HG02981 (cell line): Measurements from ENCODE around the gene ACMSD.
"Not testable (repeated sequence)": the region's sequence is repeated elsewhere in the genome, so short reads cannot be mapped to it uniquely, and the experiment has no call there.

ENCODE experiments used
- ATAC-seq: cut with Tn5 transposase; IDR thresholded peaks from one replicate; pipeline ENCODE4 v1.9.1; 2021; ENCODE audit warnings: mild to moderate bottlenecking, moderate library complexity; ENCODE audit not compliant: unreplicated experiment

Gene ACMSD

DNA sequence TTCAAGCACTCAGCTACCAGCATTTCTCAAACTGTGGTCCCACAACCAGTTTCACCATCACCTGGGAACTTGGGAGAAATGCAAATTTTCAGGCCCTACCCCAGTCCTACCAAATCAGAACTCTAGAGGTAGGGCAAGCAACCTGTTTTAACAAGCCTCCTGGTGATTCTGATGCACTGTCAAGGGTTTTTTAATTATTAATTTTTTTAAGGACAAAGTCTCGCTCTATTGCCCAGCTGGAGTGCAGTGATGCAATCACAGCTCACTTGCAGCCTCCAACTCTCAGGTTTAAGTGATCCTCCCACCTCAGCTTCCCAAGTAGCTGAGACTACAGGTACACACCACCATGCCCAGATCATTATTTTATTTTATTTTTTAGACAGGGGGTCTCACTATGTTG, 7.8 kb downstream of the ACMSD start:
- ATAC-seq: no peak

- not testable (repeated sequence) for ATAC-seq
These were observed 9.2 kb downstream of the ACMSD start for GRCh38 chr2:134847582-134847981.

- ATAC-seq: no peak
These were observed 14.1 kb downstream of the ACMSD start for GRCh38 chr2:134852518-134852917.

GRCh38 chr2:134855709-134856108, 17.3 kb downstream of the ACMSD start:
- ATAC-seq: no peak

GRCh38 chr2:134858245-134858644, 19.8 kb downstream of the ACMSD start:
- no peak for ATAC-seq

DNA sequence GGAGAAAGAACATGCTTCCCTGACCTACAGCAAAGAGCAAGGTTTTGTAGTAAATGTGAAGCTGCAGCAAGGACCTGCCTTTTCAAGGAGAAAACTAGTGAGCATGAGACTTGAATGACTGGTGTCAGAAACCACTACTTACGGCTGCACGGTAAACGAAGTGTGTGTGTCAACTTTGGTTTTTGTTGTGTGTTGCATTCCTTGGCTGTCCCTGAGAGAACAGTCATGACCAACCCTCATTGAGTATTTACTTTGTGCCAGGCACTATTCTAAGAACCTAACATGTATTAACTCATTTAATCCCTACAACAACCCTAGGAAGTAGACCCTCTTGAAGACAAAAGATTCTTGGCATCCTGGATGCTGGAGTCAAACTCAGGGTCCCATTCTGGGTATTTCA, 22.8 kb downstream of the ACMSD start:
- ATAC-seq: no peak

DNA sequence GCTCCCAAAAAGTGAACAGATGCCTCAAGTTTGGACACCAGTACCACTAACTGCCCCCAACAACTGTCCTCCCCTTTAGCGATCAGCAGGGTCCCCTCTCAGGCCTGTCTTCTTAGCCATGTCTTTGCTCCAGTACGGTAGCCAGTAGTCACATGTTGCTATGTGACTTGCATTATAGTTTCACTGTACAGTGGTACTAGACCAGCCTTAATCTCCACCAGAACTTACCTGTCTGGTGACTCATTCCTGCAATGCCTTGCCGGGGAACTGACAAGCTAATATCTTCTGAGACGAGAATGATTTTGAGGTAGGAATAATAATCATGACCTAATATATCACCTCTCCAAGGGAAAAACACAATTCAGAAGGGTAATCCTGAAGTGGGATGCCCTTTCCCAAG, 23.7 kb downstream of the ACMSD start:
- ATAC-seq: no peak

- ATAC-seq: no peak
These were observed 24.3 kb downstream of the ACMSD start for GRCh38 chr2:134862674-134863073.

DNA sequence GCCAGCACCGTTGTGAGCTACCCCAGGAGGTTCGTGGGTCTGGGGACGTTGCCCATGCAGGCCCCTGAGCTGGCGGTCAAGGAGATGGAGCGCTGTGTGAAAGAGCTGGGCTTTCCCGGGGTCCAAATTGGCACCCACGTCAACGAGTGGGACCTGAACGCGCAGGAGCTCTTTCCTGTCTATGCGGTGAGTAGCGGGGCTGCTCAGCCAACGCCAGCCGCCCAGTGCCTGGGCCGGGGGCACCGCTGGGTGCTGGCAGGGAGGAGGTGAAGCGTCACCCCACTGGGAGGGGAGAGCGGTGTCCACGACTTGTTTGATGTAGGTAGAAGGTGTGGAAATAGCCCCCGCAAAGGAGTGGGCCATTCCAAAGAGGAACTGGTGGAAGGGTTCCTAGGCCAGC, 25.0 kb downstream of the ACMSD start:
- no peak for ATAC-seq

DNA sequence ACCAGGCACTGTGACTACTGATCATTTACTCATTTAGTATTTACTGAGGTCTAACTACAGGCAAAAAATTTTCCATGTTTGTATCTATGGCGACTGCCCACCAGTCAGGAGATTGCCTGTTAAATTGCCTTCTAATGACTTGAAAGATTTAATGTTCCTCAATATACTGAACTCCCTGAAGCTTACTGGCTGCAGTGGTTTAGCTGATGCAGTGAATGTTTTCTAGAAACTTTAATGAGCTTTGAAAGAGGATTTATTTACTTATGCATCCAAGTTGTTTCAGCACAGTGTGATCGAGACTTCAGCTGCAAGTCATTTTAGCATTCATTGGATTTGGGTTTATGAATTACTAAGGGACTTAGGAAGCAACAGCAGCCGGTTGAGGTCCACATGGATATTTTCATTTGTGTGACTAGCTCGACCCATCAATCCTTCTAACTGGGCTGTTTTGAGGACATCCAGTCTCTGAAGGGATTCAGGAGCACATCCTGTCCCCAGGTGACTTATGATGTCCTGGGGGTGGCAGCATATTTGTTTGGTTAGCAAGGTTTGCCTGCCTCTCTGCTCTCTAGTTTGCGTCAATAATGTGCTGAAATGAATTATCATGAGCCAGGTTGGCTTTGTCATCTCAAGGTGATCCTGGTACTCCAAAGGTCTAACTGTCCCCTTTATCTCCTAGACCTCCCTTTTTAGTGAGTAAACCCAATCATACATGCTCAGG, 26.8 kb downstream of the ACMSD start:
- no peak for ATAC-seq

DNA sequence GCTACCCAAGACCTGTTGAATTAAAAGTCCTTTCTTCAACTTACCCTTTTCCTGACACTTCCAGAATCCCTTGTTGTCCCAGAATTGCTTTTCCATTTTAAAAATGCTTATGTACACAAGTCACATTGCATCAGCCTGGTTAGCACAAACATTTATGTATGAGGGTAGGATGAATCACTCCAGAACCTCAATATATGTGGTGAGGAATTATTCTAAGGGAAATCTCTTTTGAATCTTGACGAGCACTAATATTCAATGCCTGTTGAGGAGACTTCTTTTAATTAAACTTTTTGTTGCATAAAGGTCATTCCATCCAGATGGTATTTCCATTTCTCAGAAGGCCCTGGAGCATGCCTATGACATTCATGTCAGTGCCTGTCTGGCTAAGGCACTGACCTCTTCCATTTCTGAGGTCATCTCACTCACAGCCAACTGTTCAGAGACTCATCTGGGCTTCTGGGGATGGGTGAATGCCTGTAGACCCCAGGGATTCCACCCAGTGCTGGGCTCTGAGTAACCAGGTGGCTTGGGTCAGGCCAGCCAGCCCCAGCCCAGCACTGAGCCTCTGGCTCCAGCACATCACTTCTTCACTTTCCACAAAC, 28.2 kb downstream of the ACMSD start:
- no peak for ATAC-seq

GRCh38 chr2:134869946-134870736, 31.7 kb downstream of the ACMSD start:
- no peak for ATAC-seq

DNA sequence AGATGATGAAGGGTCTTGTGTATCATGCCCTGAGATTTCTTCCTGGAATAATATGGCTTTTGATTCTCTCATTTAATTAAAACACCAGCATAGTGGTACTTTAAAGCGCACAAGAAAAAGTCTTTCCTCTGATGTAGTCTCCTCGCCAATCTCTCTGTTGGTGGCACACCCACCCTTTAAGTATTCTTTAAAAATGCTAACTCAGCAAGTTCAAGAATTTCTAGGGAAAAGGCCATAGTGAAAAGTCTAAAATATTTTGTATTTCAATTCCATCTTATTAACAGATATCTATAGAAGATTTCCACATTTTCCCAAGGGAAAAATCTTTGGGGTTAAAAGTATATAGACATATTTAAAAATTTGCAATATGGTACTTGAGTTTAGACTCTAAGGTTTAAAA, 34.7 kb downstream of the ACMSD start:
- ATAC-seq: no peak

- ATAC-seq: no peak
These were observed 36.9 kb downstream of the ACMSD start for GRCh38 chr2:134875309-134875708.

GRCh38 chr2:134882773-134883172, 44.4 kb downstream of the ACMSD start:
- no peak for ATAC-seq

DNA sequence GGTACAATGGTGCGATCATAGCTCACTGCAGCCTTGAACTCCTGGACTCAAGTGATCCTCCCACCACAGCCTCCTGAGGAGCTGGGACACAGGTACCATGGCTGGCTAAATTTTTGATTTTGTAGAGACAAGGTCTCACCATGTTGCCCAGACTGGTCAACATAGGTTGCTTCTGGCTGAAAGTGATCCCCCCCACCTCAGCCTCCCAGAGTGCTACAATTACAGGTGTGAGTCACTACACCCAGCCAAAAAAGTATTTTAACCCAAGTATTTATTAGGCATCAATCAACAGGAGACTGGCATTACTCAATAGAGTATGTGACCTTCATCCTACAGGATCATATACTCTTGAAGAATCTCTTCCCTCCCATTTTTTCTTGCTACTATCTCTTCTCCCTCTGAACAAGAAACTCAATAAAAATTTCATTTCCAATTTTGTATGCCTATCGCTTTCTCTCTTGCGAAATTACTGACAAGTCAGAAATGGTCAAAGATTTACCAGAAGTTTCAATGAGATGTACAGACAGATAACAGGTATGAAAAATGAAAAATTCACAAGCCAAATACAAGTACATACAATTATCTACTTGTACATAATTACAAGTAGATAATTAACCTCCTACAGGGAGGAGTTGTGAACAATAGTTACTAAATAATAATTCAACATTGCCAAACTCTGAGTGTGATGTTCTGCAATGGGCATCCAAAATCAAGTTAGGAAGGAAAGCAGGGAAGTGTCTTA, 45.3 kb downstream of the ACMSD start:
- ATAC-seq: no peak

GRCh38 chr2:134884435-134884834, 46.0 kb downstream of the ACMSD start:
- ATAC-seq: no peak

DNA sequence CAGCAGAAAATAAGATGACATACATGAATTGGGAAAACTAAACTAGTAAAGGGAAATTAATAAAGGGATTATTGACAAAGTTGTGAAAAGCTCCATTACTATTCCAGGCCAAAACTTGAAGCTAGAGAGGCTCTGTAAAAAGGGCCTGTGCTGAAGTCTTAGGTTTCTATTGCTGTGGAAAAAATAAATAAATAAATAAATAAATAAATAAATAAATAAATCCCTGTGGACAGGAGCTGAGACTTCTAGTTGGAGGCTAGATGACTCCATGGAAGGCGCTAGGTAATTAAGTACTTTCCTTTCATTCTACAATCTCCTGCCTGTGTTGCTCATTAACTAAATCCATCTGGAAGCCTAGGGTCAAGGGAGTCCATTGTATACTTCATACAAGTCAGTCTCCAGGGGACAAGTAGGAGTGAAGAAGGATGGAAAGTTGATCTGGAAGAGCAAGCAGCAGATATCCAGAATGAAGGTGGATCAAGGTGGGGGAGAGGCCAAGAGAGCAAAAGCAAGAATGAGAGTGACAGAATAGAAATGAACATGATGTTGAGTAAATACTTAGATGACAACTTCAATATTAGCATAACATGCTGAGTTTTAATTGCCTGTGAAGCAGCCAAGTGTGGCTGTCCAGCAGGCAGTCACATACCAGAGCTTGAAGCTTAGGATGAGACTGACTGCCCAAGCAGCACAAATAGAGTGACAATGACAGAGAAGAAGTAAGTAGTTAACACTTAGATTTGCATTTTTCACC, 54.0 kb downstream of the ACMSD start:
- ATAC-seq: no peak

DNA sequence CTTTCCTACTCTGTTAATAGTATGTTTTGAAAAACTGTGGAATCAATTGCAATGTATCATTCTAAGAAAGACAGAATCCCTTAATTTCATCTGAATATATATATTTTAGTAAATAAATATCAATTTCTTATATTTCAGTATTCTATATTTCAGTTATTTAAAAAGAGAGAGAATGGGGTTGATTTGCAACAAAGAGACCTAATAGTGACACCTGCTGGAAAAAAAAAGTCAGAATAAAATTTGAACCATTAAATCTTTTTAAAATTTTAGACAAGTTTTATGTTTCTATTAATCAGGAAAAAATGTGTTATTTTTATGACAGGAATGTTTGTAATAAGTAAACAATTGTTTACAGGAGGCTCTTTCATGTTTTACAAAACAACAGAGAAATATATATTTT, 59.5 kb downstream of the ACMSD start:
- no peak for ATAC-seq

- ATAC-seq: no peak
These were observed 60.8 kb downstream of the ACMSD start for GRCh38 chr2:134899204-134899603.

DNA sequence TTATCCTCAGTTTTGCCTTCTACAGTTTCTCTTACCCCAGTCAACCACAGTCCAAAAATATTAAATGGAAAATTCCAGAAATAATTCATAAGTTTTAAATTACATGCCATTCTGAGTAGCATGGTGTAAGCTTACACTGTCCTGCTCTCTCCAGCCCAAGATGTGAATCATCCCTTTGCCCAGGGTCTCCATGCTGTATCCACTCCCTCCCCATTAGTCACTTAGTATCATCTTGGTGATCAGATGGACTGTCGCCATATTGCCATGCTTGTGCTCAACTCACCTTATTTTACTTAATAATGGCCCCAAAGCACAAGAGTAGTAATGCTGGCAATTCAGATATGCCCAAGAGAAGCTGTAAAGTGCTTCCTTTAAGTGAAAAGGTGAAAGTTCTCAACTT, 61.7 kb downstream of the ACMSD start:
- ATAC-seq: no peak
